HG03469 (cell line): ENCODE measurements around the gene ERICH2.
"Not testable (repeated sequence)": the region's sequence is repeated elsewhere in the genome, so short reads cannot be mapped to it uniquely, and the experiment has no call there.

Experiments
- ATAC-seq: cut with Tn5 transposase; IDR thresholded peaks from one replicate; pipeline ENCODE4 v1.9.1; 2021; ENCODE audit warnings: mild to moderate bottlenecking, moderate library complexity, moderate number of reproducible peaks; ENCODE audit not compliant: unreplicated experiment

The ERICH2 gene, protein sequence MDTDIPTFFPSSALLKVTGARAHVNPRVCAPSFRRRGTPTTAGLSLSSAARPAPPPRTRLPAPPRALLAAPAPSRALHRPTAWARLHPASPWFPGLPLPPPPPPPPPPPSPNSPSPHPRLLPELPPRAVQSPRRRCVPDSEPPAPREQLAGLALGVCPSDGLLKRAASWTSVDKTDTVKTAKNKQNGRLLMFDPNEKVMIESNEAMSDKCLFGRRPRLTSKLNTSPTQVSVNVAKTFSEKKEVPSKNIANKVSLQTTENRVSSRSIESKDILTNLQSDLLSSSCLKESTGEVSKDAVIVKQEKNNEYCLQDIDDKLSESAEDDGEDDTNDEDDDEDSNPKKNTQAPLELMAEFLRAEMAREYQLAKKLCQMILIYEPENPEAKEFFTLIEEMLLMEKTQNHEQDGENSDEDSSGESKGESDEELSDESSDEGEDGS

DNA sequence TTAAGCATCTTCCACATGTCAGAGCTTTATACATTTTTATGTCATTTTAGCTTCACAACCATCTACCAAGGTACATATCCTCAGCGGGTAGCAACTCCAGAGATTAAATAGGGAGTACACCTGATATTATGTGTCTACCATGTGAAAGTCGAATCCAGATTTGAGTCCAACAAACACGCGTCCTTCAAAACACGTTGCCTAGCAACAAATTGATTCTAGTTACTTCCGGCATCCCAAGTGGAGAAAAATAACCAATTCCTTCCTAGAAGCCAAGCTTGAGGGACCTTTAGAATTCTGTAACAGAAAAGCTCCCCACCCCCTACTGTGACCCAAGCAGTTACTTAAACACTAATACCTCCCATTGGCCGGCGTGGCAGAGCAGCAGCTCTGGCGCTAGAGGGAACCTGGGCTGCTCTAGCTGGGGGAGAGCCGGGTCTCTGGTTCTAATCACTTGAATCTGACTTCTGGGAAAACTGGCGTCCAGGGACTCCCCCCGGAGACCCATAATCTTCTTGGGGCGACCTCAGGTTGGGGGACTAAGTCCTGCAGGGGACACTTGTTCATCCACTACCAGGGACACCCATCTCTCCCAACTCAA lies at the start of gene ERICH2:
Gene ERICH2, plus strand, starts transcription at position 371 of the 598 bp plus-strand sequence. CDS start 304 bp downstream, outside the sequence.
- ATAC-seq, result no peak

DNA sequence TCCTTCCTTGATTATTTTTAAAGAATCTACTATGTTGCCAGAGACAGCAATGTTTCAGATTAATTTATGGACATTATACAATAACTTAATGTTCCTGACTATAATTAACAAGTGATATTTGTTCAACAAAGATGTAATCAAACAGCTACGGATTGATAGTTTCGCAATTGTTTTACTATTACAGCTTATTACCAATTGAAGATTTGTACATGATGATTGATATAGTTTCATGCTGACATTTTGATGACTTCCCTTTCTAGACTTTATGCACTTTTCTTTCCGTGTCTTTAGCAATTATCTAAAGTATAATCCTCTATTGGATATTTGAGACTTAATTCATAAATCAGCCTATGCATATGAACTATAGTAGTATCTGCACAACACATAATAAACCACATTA lies 48.5 kb upstream of the ERICH2 start:
- no peak for ATAC-seq

DNA sequence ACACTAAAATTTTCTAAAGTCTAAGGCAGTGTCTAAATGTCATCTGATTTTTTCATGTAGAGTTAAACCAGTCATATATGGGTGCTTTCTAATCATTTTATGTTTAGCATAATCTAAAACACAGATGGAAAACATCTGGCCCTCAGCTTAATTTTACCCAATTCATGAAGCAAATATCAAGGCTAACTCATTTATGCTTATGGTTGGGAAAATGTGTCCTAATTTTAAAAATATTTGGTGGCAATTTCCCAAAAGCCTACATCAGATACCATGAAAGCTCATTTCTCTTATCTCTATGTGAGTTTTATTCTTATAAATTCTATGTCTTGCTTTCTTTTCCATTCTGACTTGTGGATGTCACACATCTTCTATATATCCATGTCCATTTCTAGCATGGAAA lies 47.9 kb upstream of the ERICH2 start:
- ATAC-seq, result no peak

DNA sequence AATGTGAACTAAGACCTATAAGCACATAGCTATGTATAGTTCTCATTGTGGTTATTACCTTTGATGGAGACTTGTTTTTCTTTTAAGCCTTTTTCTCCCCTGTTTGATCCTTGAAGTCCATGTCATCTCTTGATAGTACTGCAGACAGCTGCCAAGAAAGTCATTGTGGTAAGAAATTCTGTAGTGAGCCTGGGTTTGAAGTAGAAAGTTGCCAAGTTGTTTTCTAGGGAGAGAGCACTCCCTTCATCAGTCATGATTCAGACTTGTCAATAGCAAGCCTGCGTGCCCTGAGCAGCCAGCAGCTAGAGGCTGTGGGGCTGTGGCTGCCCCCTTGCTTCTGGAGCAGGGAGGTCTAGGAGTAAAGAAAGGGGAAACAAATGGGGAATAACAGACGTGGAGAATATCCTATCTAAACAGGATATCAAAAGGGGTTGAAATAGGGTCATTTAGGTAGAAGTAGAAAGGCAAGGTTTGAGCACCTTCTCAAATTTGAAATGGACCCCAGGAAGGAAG lies 46.7 kb upstream of the ERICH2 start:
- ATAC-seq, result no peak

DNA sequence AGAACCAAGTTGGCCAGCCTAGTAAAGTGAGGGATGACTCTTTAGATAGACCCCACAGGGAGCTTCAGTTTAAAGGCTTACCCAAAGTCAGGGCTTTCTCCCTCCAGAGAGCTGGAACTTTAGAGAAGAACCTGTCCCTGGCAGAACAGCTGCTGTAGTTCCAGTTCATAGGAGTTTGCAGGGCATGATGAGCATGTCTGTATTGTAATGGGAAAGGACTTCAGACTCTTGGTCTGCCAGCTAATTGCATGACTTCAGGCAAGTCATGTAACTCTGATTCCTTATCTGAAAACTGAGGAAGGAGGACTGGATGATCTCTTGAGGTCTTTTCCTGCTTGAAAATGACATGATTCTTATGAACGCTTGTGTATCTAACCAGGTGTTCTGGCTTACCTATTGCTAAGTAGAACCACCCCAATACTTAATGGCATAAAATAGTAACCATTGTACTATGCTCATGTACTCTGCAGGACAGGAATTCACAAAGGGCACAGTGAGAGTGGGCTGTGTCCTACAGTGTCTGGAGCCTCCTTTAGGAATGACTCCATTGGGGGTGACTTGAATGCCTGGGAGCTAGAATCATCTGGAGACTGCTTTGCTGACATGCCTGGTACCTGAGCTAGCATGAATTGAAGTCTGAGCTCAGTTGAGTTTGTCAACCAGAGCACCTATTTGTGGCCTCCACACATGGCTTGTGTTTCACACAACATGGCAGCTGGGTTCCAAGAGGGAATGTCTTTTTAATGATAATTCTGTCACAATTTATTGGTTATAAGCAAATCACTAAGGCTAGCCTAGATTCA lies 36.2 kb upstream of the ERICH2 start:
- no peak for ATAC-seq

DNA sequence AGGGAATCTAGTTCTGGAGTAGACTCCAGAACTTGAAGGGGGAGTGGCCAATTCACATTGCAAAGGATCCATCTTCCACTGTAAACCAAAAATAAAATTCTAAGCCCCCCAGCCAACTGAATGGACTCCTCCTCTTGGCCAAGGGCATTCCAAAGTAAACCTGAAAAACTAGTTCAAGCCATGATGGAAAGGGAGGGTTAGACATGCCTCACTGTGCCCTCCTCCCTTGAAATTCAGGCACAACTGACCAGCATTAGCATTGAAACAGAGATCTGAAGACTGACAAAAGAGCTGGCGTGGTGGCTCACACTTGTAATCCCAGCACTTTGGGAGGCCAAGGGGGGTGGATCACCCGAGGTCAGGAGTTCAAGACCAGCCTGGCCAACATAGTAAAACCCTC lies 35.6 kb upstream of the ERICH2 start:
- ATAC-seq, result not testable (repeated sequence)

DNA sequence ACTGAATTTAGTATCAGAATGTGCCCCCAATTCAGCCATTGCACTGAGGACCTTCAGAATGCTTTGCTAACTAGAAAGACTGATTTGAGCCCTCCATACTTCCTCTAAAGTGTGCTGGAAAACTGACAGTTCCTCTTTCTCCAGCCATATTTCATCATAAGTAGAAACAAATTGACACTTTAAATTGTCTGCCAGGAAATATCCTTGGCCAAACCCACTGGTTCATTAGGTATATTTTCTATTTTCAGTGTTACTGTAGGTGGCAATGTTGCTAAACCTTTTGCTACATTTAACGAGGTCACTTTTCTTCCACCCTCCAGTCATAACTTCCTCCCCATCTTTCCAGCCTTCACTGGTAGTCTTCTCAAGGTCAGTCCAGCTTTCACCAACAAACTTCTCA lies 33.5 kb upstream of the ERICH2 start:
- ATAC-seq, result no peak

DNA sequence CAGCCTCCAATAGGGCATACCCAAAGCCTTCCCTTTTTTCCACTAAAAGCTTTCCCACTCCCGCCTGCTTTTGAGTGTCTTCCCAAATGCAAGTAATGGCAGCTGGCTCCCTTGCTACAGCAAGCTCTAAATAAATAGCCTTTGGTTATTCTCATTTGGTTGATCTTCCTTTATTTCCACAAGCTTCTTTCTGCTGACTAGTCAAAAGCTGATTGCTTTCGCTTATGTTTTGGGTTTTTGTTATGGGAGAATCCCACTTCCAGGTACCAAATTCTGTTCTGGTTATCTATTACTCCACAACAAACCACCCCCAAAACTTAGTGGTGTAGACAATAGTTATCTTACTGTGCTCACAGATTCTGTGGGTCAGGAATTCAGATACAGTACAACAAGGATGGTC lies 32.8 kb upstream of the ERICH2 start:
- no peak for ATAC-seq

DNA sequence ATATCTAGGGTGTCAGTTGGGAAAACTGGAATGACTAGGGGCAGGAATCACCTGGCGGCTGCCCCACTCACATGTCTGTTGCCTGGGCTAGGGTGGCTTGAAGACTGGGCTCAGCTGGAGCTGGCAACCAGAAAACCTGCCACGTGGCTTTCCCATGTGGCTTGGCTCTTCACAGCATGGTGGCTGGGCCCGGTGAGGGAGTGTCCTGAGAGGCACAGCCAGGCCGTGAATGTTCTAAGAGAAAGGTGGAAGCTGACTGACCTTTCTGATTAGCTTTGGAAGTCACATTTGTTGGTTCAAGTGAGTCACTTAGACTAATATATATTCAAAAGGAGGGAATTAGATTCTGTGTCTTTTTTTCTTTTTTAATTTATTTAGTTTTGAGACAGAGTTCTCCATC lies 32.4 kb upstream of the ERICH2 start:
- no peak for ATAC-seq

DNA sequence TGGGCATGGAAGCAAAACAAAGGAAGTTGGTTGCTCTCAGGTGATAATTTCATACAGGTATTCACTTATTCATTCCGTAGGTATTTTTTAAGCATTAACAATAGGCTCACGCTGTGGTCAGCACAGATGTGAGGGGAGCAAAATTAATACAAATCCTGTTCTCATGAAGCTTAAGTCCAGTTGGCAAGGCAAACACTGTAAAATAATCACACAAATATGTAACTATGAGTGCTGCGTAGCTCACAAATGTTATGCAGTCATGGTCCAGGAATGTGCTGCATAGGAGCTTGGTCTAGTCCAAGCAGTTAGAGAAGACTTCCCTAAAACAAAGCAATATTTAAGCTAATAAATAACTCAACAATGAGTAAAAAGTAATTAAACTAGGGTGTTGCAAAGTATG lies 31.1 kb upstream of the ERICH2 start:
- ATAC-seq, result no peak

DNA sequence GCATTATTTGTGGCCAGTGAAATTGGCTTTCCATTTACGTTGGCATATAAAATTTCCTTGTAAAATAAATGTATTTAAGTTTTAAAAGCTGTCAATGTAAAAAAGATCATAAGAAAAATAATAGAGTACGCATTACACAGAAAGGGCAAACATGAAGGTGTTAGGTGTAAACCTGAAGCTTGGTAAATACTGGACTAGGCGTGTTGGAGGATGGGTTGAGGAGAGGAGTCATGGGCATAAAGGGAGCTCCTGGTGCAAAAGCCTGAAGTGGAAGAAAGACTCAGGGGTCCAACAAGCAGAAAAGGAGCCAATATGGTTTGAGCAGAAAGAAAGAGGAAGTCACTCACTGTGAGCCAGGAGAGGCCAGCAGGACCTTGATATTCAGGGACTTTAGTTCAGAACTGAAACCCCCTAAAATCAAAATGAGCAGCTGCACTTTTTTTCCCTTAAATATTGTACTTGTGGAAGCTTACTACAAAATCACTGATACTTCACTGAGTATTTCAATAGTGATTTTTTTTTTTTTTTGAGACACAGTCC lies 30.6 kb upstream of the ERICH2 start:
- ATAC-seq, result no peak

DNA sequence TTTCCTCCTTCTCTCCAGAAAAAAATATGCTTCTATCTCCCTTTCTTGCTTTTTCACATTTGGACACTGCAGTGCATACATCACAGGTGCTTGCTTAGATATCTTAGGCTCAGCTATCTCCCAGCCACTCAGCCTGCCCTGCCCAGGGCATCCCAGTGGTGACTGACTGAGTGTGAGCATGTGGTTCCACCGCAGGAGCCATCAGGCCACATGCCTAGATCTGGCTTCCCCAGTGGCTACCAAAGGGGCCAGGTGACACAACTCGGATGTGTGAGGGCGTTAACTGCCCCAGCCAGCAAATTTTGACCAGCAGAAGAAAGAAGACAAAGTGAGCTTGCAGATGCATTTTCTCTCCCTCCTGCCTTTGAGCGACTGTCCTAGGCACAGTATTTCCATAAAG lies 29.5 kb upstream of the ERICH2 start:
- ATAC-seq, result no peak

DNA sequence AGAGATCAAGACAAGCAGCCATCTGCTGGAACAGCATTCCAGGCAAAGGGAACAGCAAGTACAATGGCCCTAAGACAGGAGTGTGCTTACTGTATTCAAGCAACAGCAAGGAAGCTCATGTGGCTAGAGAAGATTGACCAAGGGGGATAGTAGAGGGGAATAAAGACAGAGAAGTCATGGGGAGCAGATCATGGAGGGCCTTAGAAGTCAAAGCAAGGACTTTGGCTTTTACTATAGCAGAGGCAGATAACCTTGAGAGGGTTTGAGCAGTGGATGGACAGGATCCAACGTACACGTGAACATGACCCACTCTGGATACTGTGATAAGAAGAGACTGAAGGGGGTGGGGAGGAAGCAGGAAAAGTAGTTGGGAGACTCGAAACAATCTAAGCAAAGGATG lies 28.2 kb upstream of the ERICH2 start:
- ATAC-seq, result no peak

DNA sequence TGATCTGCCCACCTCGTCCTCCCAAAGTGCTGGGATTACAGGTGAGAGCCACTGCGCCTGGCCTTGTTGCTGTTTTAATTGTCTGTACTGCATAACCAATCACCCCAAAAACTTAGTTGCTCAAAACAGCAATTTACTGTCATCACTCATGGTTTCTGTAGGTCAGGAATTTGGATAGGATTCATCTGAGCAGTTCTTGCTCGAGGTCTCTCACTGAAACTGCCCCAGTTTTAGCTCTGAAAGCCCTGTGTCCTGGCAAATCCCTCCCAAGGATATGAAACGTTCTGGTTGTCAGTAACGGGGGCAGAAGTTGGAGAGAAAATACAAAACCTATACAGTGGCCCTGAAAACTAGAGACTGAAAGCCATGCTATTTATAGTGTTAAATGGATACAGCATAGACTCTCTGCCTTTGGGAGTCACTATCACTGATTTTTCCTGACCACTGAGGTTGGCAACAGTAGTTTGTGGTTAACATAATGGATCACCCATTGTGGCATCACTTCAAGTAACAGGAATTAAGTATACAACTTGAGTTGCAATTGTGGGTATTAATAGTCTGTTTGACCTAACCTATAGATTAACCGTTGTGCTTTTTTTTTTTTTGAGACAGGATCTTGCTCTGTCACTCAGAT lies 27.2 kb upstream of the ERICH2 start:
- no peak for ATAC-seq

DNA sequence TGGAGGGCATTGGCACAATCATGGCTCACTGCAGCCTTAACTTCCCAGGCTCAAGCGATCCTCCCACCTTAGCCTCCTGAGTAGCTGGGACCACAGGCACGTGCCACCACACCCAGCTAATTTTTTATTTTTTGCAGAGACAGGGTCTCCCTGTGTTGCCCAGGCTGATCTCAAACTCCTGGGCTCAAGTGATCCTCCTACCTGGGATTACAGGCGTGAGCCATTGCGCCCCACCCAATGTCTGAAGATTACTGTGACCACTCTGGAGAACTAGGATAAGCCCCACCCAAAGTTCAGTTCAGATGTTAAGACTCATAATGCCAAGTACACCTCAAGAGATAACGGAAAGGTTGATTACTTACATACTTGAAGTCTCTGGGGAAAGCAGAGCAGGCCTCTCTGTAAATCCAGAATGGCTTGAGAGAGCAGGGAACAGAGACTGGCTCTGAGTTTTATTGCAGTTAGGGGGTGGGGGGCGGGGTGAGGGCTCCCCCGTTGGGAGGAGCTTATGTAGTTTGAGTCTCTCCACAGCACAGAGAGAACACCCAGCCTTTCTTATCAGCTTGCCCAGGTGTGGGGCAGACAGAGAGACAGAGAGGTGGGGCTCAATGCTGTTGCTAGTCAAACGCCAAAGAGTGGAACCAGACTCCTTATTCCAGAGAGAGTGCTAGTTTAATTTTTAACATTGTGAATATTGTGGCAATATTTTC lies 26.5 kb upstream of the ERICH2 start:
- no peak for ATAC-seq

DNA sequence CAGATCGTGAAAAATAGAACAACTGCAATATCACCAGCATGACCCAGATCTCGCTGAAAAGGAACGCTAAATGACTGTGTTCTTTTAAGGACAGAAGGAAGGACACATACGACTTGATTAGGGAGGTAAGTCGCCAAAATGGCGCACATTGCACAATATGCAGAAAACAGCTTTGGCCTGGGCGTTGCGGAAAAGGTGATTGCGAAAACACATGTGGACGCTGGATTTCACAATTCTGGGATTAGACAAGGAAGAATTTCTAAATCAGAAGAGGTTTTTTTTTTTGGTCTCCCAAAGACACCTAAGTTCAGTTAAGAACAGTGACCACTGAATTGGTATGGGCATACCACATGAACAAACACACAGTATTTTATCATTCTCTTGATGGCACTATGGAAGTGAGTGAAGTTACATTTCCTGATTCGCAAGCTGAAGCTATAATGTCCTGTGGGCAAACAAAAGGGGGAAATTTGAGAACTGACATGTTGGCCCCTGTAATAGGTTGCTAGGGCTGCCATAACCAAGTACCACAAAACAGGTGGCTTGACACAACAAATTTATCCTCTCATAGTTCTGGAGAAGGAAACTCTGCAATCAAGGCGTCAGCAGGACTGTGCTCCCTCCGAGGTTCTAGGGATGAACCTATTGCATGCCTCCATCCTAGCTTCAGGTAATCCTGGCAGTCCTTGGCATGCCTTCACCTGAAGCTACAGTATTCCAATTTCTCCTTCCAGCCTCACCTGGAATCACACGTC lies 25.8 kb upstream of the ERICH2 start:
- ATAC-seq, result no peak

DNA sequence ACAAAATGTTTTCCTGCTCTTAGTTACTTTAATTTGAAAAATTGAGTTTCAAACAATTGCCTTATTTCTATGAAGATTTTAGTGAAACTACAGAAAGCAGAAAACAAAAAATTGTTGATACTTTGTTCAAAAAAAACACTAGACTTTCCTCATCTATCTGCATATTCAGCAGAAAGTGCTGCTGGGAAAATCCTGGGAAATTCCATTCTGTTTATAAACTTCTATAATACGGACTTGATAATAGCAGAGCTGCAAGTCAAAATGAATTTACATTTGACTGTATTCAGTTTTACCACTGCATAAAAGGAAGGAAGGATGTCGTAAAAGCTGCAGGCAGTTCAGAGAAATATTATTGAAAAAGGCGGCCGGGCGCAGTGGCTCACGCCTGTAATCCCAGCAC lies 24.9 kb upstream of the ERICH2 start:
- ATAC-seq, result no peak

DNA sequence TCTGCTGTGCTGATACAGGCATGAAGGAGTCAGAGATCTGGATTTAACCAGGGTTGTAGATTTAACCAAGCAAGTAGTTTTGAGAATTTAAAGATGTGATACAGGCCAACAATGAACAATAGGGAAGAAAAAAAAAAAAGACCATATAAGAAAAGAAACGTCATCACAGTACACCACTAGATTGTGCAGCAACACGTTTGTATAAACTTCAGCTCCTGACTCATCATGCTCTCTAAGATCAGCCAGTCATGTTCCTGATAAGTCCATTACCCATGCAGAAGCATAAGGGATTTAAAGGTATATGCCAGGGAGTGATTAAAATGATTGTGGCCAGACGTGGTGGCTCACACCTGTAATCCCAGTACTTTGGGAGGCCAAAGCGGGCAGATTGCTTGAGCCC lies 22.3 kb upstream of the ERICH2 start:
- ATAC-seq, result no peak

DNA sequence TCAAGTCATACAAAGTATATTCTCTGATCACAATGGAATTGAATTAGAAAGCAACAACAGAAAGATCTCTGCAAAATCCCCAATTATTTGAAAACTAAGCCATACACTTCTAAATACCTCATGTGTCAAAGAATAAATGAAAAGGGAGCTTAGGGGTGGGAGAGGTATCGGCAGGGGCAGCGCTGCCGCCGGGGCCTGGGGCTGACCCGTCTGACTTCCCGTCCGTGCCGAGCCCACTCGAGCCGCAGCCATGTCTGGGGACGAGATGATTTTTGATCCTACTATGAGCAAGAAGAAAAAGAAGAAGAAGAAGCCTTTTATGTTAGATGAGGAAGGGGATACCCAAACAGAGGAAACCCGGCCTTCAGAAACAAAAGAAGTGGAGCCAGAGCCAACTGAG lies 18.6 kb upstream of the ERICH2 start:
- ATAC-seq, result not testable (repeated sequence)
